ENCODE data around the gene CXCL12. TPM values are rescaled to one million over a fixed set of nuclear protein-coding genes. Genes with fewer than 3 reads are reported as not detected.

The CXCL12 gene
- total RNA-seq (ENCODE audit: low replicate concordance): 25.7 and 137 TPM in 2 replicates
- long read RNA-seq, transcript CXCL12-201 (3 exons, 1,857 nt): major isoform, 5 of 27 reads
- long read RNA-seq, partial matches to known transcripts: 1 of 27 reads
- long read RNA-seq, other reads (novel, unspliced or antisense): 21 of 27 reads

GRCh38 chr10:44385026-44385695, at the start of gene CXCL12:
CXCL12 (minus strand) TSS chr10:44385097; CDS start chr10:44385005, 92 bp downstream.
- peak; percentile 76 for DNase-seq (ENCODE audit: extremely low spot score, unreplicated experiment)
- Mint-ChIP-seq H3K27me3 (peaks cover 48% of the 10 kb centered on the region), H3K36me3 (peaks cover 6% of the 10 kb centered on the region), H3K27ac (no peak within 1 kb of the TSS), H3K4me1 (ENCODE audit: unreplicated experiment) (peaks cover 20% of the 10 kb centered on the region), H3K9me3 (no peaks in the 10 kb centered on the region), H3K4me3 (peak within 1 kb of the TSS; percentile 91)
- no peak for TF ChIP-seq CTCF (conservative IDR thresholded peaks at IDR 0.05)

GRCh38 chr10:44427479-44427878, 42.6 kb upstream of the CXCL12 start:
- peaks cover 7% of the 10 kb centered on the region for H3K9me3 Mint-ChIP-seq
- H3K27ac Mint-ChIP-seq: no peak overlapping the region

GRCh38 chr10:44427037-44427436, 42.1 kb upstream of the CXCL12 start:
- Mint-ChIP-seq H3K9me3 (peaks cover 7% of the 10 kb centered on the region), H3K4me3 (no peak overlapping the region), H3K27ac (no peak overlapping the region), H3K27me3 (peaks cover 2% of the 10 kb centered on the region), H3K36me3 (no peaks in the 10 kb centered on the region), H3K4me1 (ENCODE audit: unreplicated experiment) (no peaks in the 10 kb centered on the region)
- no peak for DNase-seq (ENCODE audit: extremely low spot score, unreplicated experiment)
- TF ChIP-seq CTCF (conservative IDR thresholded peaks at IDR 0.05): no peak

More at GRCh38 chr10:44427479-44427878, 42.6 kb upstream of the CXCL12 start:
- Mint-ChIP-seq H3K27me3 (peaks cover 2% of the 10 kb centered on the region), H3K36me3 (no peaks in the 10 kb centered on the region), H3K4me1 (ENCODE audit: unreplicated experiment) (no peaks in the 10 kb centered on the region), H3K4me3 (no peak overlapping the region)
- DNase-seq (ENCODE audit: extremely low spot score, unreplicated experiment): peak; percentile 56
- TF ChIP-seq CTCF (conservative IDR thresholded peaks at IDR 0.05): no peak

- Mint-ChIP-seq H3K27me3 (peaks cover 2% of the 10 kb centered on the region), H3K9me3 (peaks cover 7% of the 10 kb centered on the region), H3K27ac (no peak overlapping the region), H3K36me3 (no peaks in the 10 kb centered on the region), H3K4me1 (ENCODE audit: unreplicated experiment) (no peaks in the 10 kb centered on the region), H3K4me3 (no peak overlapping the region)
- TF ChIP-seq CTCF (conservative IDR thresholded peaks at IDR 0.05): no peak
- DNase-seq (ENCODE audit: extremely low spot score, unreplicated experiment): no peak
Observed at GRCh38 chr10:44426247-44427034, 41.5 kb upstream of the CXCL12 start.

GRCh38 chr10:44425466-44425865, 40.6 kb upstream of the CXCL12 start:
- no peaks in the 10 kb centered on the region for H3K4me1 Mint-ChIP-seq (ENCODE audit: unreplicated experiment)
- no peak for TF ChIP-seq CTCF (conservative IDR thresholded peaks at IDR 0.05)
- H3K27me3 Mint-ChIP-seq: peaks cover 2% of the 10 kb centered on the region
- no peaks in the 10 kb centered on the region for H3K9me3 Mint-ChIP-seq
- no peaks in the 10 kb centered on the region for H3K36me3 Mint-ChIP-seq
- H3K4me3 Mint-ChIP-seq: no peak overlapping the region
- H3K27ac Mint-ChIP-seq: no peak overlapping the region
- DNase-seq (ENCODE audit: extremely low spot score, unreplicated experiment): no peak
